Left cardiac atrium (tissue), 4 donors: ENCODE results near the gene APBA1. TPM values are rescaled to one million over a fixed set of nuclear protein-coding genes. Genes with fewer than 3 reads are reported as not detected.

Experiments
- ATAC-seq, 2 donors: fragments of 200-7000 bp; cut with Tn5 transposase; one replicate each; pipeline ENCODE4 v1.9.1; 2020; ENCODE audit warnings: mild to moderate bottlenecking in 2 of 2, moderate library complexity in 2 of 2
- DNase-seq: peaks from one replicate; pipeline ENCODE4 v3.0.0-alpha.2; 2020
- intact Hi-C, 2 donors: fragments of 100-400 bp; cut with DNase I; formaldehyde crosslinking; loops; one replicate each; pipeline versions ENCODE4 v1.14.1 to v1.15.1; 2022 to 2023
- total RNA-seq, 2 donors: library from RNA; stranded (reverse); fragmentation: NEBNext Ultra II Directional; extraction: Animal tissue kit (Norgen Biotek cat#: 25700); gene quantifications; one replicate each; pipeline ENCODE4 v1.2.1, GENCODE V29; 2021
- donor health status: DM: no; HTN: yes; CAD: no.
- donor health status: DM: no; HTN: yes; CAD: no; lungs with severe emphysema.
- donor health status: DM: yes; HTN: yes; CAD: no.
- donor health status: Dilated cardiomyopathy.

Gene APBA1
- total RNA-seq, 2 donors from 2014 or later = 7.8 to 8.4 TPM

GRCh38 chr9:69396759-69397158, 275.4 kb downstream of the APBA1 start:
- no peak for ATAC-seq
- intact Hi-C loops = no loop called here
- DNase-seq = no peak

GRCh38 chr9:69395718-69396117, 276.5 kb downstream of the APBA1 start:
- no peak for DNase-seq
- intact Hi-C loops = no loop called here
- no peak for ATAC-seq

- peak; percentile 16 to 25 for ATAC-seq
These were observed 278.7 kb downstream of the APBA1 start for GRCh38 chr9:69393425-69393824.

GRCh38 chr9:69392826-69393225, 279.3 kb downstream of the APBA1 start:
- intact Hi-C loops = no loop called here
- peak; percentile 15 to 17 for ATAC-seq

More at GRCh38 chr9:69393425-69393824, 278.7 kb downstream of the APBA1 start:
- no peak for DNase-seq
- intact Hi-C loops = no loop called here

GRCh38 chr9:69391946-69392345, 280.2 kb downstream of the APBA1 start:
- DNase-seq = no peak
- ATAC-seq = peak; percentile 71 to 87
- intact Hi-C loops = no loop called here

More at GRCh38 chr9:69392826-69393225, 279.3 kb downstream of the APBA1 start:
- DNase-seq = no peak

GRCh38 chr9:69391487-69391886, 280.7 kb downstream of the APBA1 start:
- intact Hi-C loops = no loop called here
- DNase-seq = no peak
- ATAC-seq = peak in 1 of 2 donors; percentile 0

GRCh38 chr9:69389437-69389995, 282.7 kb downstream of the APBA1 start:
- no peak for DNase-seq
- intact Hi-C loops = no loop called here
- ATAC-seq = no peak

GRCh38 chr9:69388596-69388995, 283.6 kb downstream of the APBA1 start:
- ATAC-seq (no peak), DNase-seq (no peak)
- intact Hi-C loops = no loop called here

GRCh38 chr9:69386651-69387050, 285.5 kb downstream of the APBA1 start:
- no peak for DNase-seq
- intact Hi-C loops = no loop called here
- peak; percentile 85 for ATAC-seq

- no peak for DNase-seq
These were observed 286.6 kb downstream of the APBA1 start for GRCh38 chr9:69385581-69386033.

GRCh38 chr9:69382135-69382534, 290.0 kb downstream of the APBA1 start:
- DNase-seq (no peak), ATAC-seq (no peak)
- intact Hi-C loops = no loop called here

More at GRCh38 chr9:69385581-69386033, 286.6 kb downstream of the APBA1 start:
- intact Hi-C loops = no loop called here
- ATAC-seq = no peak

GRCh38 chr9:69380811-69381210, 291.4 kb downstream of the APBA1 start:
- intact Hi-C loops = no loop called here
- no peak for DNase-seq
- ATAC-seq = peak in 1 of 2 donors; percentile 65

GRCh38 chr9:69380301-69380700, 291.9 kb downstream of the APBA1 start:
- DNase-seq (no peak), ATAC-seq (no peak)
- intact Hi-C loops = no loop called here

GRCh38 chr9:69379270-69379982, 292.7 kb downstream of the APBA1 start:
- DNase-seq = no peak
- intact Hi-C loops = loop anchor here in 1 of 2 donors (5.0 kb wide), 1 partner anchor 52 kb away; the partner anchor contains the start of gene ENTREP1
- ATAC-seq = peak; percentile 76 to 89

- intact Hi-C loops = loop anchor here in 1 of 2 donors (5.0 kb wide), 1 partner anchor 51 kb away; the partner anchor contains the start of gene ENTREP1
- ATAC-seq (no peak), DNase-seq (no peak)
These were observed 294.2 kb downstream of the APBA1 start for GRCh38 chr9:69377981-69378380.

Other genes starting within 250 kb of the APBA1 start
- 10 to 100 TPM; 31.1 to 34.5 TPM for gene PTAR1, start 87.6 kb upstream of the APBA1 start, total RNA-seq
- gene CFAP95, start 148.4 kb upstream of the APBA1 start, total RNA-seq = under 1 TPM in 1 of 2 donors, not detected in 1; 0.37 TPM